ENCODE data around the gene SEMA7A. TPM values are rescaled to one million over a fixed set of nuclear protein-coding genes. Genes with fewer than 3 reads are reported as not detected.

The SEMA7A gene
- total and polyA plus RNA-seq, 9 of the 15 experiments (the other 6 are each of a cell fraction or from before 2014, with no cell fraction given): 0.04 to 8.2 (median 5.4) TPM; not detected in 1

DNA sequence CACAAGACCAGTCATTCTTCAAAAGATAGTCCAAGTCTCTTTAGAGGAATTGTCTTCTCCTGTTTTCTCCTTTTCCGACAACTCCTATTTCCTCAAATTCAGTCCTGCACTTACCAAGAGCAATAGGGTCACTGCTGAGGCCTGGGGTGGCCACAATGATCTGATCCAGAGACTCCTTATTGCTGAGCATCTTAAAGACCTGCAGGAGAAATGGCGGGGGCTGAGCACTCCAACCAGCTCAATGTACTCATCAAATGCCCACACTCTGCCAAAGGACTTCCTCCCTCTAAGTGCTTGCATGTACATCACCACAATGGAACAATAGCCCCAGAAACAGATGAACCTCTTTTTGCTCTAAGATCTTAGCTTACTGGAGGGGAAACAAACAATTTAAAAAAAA is 17.6 kb upstream of the SEMA7A start:
- peaks cover 0 to under 1% of the 10 kb centered on the region in 2 experiments; a peak in 2 of 5 replicates for H3K4me1 ChIP-seq (replicated peaks in 1 of 2; ENCODE audit: control insufficient read depth in 2 of 2, insufficient read depth in 2 of 2, low read length in 2 of 2)
- TF ChIP-seq ZNF354B (CRISPR knock-in tag; IDR thresholded peaks at IDR 0.05) (no peak), DDX20 (tag; IDR thresholded peaks at IDR 0.05; ENCODE audit: low read depth) (no peak), NR2F6 (CRISPR knock-in tag; IDR thresholded peaks at IDR 0.05) (no peak), CXXC5 (CRISPR knock-in tag; IDR thresholded peaks at IDR 0.05) (no peak), ZNF24 (IDR thresholded peaks at IDR 0.05) (no peak), SRSF3 (IDR thresholded peaks at IDR 0.05; ENCODE audit: insufficient read depth, low read length) (no peak), NFYB (IDR thresholded peaks at IDR 0.05; ENCODE audit: extremely low read depth, insufficient read length) (no peak), ZNF586 (CRISPR knock-in tag; conservative IDR thresholded peaks at IDR 0.05) (no peak), RBFOX2 (IDR thresholded peaks at IDR 0.05; ENCODE audit: low read depth, low read length) (no peak), ARID1B (IDR thresholded peaks at IDR 0.05) (no peak), ZNF717 (CRISPR knock-in tag; IDR thresholded peaks at IDR 0.05) (no peak), YY1 (IDR thresholded peaks at IDR 0.05; ENCODE audit: borderline replicate concordance in 1 of 3, control insufficient read depth in 1 of 3, extremely low read depth in 1 of 3, insufficient read depth in 3 of 3, insufficient read length in 1 of 3, insufficient replicate concordance in 2 of 3, low read depth in 1 of 3, low read length in 2 of 3) (no peak), KLF16 (IDR thresholded peaks at IDR 0.05) (no peak), U2AF1 (optimal IDR thresholded peaks at IDR 0.05; ENCODE audit: low read depth, low read length) (no peak)
- TF ChIP-seq, protein P1, sequence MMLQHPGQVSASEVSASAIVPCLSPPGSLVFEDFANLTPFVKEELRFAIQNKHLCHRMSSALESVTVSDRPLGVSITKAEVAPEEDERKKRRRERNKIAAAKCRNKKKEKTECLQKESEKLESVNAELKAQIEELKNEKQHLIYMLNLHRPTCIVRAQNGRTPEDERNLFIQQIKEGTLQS (IDR thresholded peaks at IDR 0.05): no peak
- TF ChIP-seq, protein P1 (CRISPR knock-in tag; conservative IDR thresholded peaks at IDR 0.05): no peak
- TF ChIP-seq, protein P2, sequence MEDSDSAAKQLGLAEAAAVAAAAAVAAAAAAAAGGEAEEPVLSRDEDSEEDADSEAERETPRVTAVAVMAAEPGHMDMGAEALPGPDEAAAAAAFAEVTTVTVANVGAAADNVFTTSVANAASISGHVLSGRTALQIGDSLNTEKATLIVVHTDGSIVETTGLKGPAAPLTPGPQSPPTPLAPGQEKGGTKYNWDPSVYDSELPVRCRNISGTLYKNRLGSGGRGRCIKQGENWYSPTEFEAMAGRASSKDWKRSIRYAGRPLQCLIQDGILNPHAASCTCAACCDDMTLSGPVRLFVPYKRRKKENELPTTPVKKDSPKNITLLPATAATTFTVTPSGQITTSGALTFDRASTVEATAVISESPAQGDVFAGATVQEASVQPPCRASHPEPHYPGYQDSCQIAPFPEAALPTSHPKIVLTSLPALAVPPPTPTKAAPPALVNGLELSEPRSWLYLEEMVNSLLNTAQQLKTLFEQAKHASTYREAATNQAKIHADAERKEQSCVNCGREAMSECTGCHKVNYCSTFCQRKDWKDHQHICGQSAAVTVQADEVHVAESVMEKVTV (CRISPR knock-in tag; IDR thresholded peaks at IDR 0.05): no peak
- TF ChIP-seq, protein P3, sequence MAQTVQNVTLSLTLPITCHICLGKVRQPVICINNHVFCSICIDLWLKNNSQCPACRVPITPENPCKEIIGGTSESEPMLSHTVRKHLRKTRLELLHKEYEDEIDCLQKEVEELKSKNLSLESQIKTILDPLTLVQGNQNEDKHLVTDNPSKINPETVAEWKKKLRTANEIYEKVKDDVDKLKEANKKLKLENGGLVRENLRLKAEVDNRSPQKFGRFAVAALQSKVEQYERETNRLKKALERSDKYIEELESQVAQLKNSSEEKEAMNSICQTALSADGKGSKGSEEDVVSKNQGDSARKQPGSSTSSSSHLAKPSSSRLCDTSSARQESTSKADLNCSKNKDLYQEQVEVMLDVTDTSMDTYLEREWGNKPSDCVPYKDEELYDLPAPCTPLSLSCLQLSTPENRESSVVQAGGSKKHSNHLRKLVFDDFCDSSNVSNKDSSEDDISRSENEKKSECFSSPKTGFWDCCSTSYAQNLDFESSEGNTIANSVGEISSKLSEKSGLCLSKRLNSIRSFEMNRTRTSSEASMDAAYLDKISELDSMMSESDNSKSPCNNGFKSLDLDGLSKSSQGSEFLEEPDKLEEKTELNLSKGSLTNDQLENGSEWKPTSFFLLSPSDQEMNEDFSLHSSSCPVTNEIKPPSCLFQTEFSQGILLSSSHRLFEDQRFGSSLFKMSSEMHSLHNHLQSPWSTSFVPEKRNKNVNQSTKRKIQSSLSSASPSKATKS (CRISPR knock-in tag; IDR thresholded peaks at IDR 0.05): no peak
- TF ChIP-seq, protein P4, sequence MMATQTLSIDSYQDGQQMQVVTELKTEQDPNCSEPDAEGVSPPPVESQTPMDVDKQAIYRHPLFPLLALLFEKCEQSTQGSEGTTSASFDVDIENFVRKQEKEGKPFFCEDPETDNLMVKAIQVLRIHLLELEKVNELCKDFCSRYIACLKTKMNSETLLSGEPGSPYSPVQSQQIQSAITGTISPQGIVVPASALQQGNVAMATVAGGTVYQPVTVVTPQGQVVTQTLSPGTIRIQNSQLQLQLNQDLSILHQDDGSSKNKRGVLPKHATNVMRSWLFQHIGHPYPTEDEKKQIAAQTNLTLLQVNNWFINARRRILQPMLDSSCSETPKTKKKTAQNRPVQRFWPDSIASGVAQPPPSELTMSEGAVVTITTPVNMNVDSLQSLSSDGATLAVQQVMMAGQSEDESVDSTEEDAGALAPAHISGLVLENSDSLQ (IDR thresholded peaks at IDR 0.05): no peak
- H3K9me1 ChIP-seq (ENCODE audit: control insufficient read depth, insufficient read depth, low read length): no peaks in the 10 kb centered on the region
- intact Hi-C loops (cut with micrococcal nuclease): no loop called here
- no peak overlapping the region for H3K27ac ChIP-seq (ENCODE audit: extremely low read depth, low read depth, low read length)
- in situ Hi-C loops (cut with MboI): loop anchor here (5.0 kb wide), 1 partner anchor 171 kb away; no protein-coding TSS in a partner anchor
- DNase-seq (ENCODE audit: extremely low read depth in 1 of 4, low spot score in 3 of 4) (no peak), ATAC-seq (no peak), FAIRE-seq (no peak)
- WGBS (ENCODE audit: insufficient coverage, low coverage, missing lambda C conversion rate): 90% methylated on average over 2 of the region's 2 CpGs
- H3K4me2 ChIP-seq (ENCODE audit: insufficient read depth, low read length): no peak overlapping the region
- no peak overlapping the region for H3K9ac ChIP-seq (ENCODE audit: insufficient read depth in 1 of 2, low read depth in 2 of 2, low read length in 2 of 2)
- H3K4me3 ChIP-seq: no peak overlapping the region
- ChIA-PET CTCF (ENCODE audit: low intra/inter-chr PET ratio) (no interaction called here), POLR2A (interaction anchor here (0.7 to 1.0 kb wide), 2 partner anchors 10 to 116 kb away, joined by 3 to 7 read pairs; partner anchors contain the start of gene UBL7)
- no peaks in the 10 kb centered on the region for H3K79me2 ChIP-seq (ENCODE audit: control insufficient read depth, insufficient read depth, low read length)
- H3K36me3 ChIP-seq (ENCODE audit: control insufficient read depth, insufficient read depth, low read length): peaks cover 57% of the 10 kb centered on the region; the same call in 2 of the 3 replicates
- H2AFZ ChIP-seq (ENCODE audit: low read depth, low read length): no peak overlapping the region
- H3K9me3 ChIP-seq (replicated peaks; ENCODE audit: control insufficient read depth, insufficient read depth, low read depth, low read length): no peaks in the 10 kb centered on the region
- BruUV-seq (replicated peaks): no TSS peak
- no peaks in the 10 kb centered on the region for H3K27me3 ChIP-seq (ENCODE audit: control insufficient read depth in 2 of 2, insufficient read depth in 2 of 2, low read length in 2 of 2)
- no peaks in the 10 kb centered on the region for H4K20me1 ChIP-seq (replicated peaks; ENCODE audit: control insufficient read depth, insufficient read depth, low read length)

Data from K562 (cell line).